GM12891 (cell line): ENCODE measurements around the gene GPC5.

Experiments
- PAX5 ChIP-seq: IDR thresholded peaks from 2 replicates; pipeline ENCODE4 v1.6.1; 2011; ENCODE audit warnings: low read length, moderate library complexity, mild to moderate bottlenecking; ENCODE audit not compliant: insufficient read depth, severe bottlenecking
- POLR2A ChIP-seq: IDR thresholded peaks from 2 replicates; pipeline ENCODE4 v1.6.1; 2011; ENCODE audit warnings: low read depth, low read length, control low read depth
- POLR2AphosphoS5 ChIP-seq: IDR thresholded peaks from 2 replicates; pipeline ENCODE4 v1.6.1; 2011; ENCODE audit warnings: low read depth, low read length, control low read depth
- POU2F2 ChIP-seq: IDR thresholded peaks from 2 replicates; pipeline ENCODE4 v1.6.1; 2011; ENCODE audit warnings: low read depth, mild to moderate bottlenecking, control low read depth, low read length, moderate library complexity
- SPI1 ChIP-seq: IDR thresholded peaks from 2 replicates; pipeline ENCODE4 v1.6.1; 2011; ENCODE audit warnings: low read depth, low read length, control low read depth
- TAF1 ChIP-seq: IDR thresholded peaks from 2 replicates; pipeline ENCODE4 v1.6.1; 2011; ENCODE audit warnings: low read depth, low read length, control low read depth

GRCh38 chr13:92913840-92914239 lies 1515.4 kb downstream of the GPC5 start:
- TF ChIP-seq POLR2AphosphoS5 (no peak), POLR2A (no peak), TAF1 (no peak), PAX5 (no peak), POU2F2 (no peak), SPI1 (no peak)
